GM10248 (cell line): ENCODE measurements around the gene IQGAP3.
"Not testable (repeated sequence)": the region's sequence is repeated elsewhere in the genome, so short reads cannot be mapped to it uniquely, and the experiment has no call there.

Experiments used
- CTCF ChIA-PET: fragments of 300-600 bp; sonication (Branson Sonifier 250); formaldehyde crosslinking; extraction: SDS; loops from one replicate; lab custom pipeline; 2021; ENCODE audit warnings: antibody characterized with exemption; lab: Yijun Ruan, JAX
- POLR2A ChIA-PET: fragments of 350-650 bp; sonication (Branson Sonifier 250); formaldehyde crosslinking; extraction: SDS; loops from one replicate; lab custom pipeline; 2020; ENCODE audit warnings: antibody characterized with exemption; lab: Yijun Ruan, JAX
- DNase-seq: peaks from one replicate; pipeline ENCODE4 v3.0.0; 2012; ENCODE audit errors: extremely low spot score
- TF ChIP-seq, protein P1 (sequence below): IDR thresholded peaks from 2 replicates; pipeline ENCODE4 v1.5.1; 2012; ENCODE audit warnings: mild to moderate bottlenecking, low read depth; ENCODE audit errors: extremely low read depth, missing control alignments, control extremely low read depth

The IQGAP3 gene

DNA sequence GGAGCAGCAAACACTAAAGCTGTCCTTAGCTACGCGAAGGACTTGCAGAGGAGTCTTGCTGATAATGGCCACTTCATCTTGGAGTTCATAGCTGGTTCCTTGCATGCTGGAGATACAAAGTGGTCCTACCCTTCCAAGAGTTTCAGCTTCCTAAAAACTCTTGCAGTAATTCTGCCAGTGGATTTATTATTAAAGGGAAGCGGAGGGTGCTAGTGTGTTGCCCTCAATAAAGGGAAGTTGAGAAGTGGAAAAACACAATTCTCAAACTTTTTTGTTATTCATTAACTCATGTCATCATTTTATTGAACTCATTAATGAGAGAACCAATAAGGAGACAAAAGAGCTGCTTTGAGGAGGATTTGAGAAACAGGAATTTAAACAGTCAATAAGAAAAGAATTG lies 40.3 kb upstream of the IQGAP3 start:
- ChIA-PET POLR2A (no interaction called here), CTCF (interaction anchor here (0.9 to 8.4 kb wide), 16 partner anchors 10 to 227 kb away, joined by 3 to 91 read pairs (median 6); partner anchors contain the start of gene GPATCH4)
- TF ChIP-seq, protein P1, sequence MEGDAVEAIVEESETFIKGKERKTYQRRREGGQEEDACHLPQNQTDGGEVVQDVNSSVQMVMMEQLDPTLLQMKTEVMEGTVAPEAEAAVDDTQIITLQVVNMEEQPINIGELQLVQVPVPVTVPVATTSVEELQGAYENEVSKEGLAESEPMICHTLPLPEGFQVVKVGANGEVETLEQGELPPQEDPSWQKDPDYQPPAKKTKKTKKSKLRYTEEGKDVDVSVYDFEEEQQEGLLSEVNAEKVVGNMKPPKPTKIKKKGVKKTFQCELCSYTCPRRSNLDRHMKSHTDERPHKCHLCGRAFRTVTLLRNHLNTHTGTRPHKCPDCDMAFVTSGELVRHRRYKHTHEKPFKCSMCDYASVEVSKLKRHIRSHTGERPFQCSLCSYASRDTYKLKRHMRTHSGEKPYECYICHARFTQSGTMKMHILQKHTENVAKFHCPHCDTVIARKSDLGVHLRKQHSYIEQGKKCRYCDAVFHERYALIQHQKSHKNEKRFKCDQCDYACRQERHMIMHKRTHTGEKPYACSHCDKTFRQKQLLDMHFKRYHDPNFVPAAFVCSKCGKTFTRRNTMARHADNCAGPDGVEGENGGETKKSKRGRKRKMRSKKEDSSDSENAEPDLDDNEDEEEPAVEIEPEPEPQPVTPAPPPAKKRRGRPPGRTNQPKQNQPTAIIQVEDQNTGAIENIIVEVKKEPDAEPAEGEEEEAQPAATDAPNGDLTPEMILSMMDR = no peak
- DNase-seq = no peak

DNA sequence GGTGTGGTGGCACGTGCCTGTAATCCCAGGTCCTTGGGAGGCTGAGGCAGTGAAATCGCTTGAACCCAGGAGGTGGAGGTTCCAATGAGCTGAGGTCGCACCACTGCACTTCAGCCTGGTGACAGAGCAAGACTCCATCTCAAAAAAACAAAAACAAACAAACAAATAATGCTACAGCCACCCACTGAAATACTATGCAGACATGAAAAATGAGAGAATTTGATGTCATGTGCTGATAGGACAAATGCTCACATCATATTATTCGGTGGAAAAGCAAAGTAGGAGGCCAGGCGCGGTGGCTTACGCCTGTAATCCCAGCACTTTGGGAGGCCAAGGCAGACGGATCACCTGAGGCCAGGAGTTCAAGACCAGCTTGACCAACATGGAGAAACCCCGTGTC lies 37.7 kb upstream of the IQGAP3 start:
- POLR2A ChIA-PET, DNase-seq: not testable (repeated sequence)
- CTCF ChIA-PET = interaction anchor here (0.7 to 8.4 kb wide), 4 partner anchors 15 to 225 kb away, joined by 3 to 91 read pairs (median 10); no protein-coding TSS in a partner anchor

DNA sequence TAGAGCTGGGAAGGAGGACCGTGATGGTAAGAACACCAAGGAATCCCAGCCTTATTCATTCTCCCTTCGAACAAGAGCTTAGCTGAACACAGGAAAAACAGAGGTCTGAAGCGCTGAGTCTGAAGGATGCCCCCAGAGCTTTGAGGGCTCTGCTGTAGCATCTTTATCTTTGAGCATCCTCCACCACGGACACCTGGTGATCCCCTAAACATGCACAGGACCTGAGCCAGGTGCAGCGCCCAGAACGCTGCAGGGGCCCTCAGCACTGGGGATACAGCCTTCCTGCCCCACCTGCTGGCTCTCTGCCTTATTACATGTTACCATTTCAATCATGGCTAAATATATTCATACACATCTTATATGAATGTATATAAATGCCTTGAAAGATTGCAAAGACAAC lies 36.6 kb upstream of the IQGAP3 start:
- TF ChIP-seq, protein P1 = peak; percentile 65
- ChIA-PET POLR2A (no interaction called here), CTCF (interaction anchor here (0.6 to 2.9 kb wide), 41 partner anchors 8 to 264 kb away, joined by 3 to 33 read pairs (median 6); partner anchors contain the start of genes HAPLN2, IQGAP3, NAXE and TTC24)
- DNase-seq = peak; percentile 62

DNA sequence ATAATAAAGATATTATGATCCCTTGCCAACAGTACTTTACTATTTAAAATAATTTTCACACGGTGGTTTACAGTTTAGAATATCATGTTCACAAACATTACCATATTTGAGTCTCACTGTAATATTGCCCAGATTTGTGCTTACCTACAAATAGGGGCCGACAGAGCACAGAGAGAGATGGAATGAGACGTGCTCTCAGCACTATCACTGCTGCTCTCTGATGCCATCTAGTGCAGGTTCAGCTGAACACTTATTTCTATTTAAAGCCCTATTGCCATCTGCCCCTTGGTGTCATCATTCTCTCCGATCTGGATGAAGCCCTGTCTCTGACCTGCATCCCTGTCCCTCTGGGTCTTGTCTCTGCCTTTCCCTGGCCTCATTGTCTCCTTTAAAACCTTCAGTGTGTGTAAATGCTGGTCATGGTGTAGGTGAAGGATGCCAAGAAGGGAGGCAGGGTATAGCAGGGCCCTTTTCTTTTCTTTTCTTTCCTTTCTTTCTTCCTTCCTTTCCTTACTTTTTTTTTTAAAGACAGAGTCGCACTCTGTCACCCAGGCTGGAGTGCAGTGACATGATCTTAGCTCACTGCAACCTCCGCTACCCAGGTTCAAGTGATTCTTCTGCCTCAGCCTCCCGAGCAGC lies 35.8 kb upstream of the IQGAP3 start:
- TF ChIP-seq, protein P1 = peak; percentile 74
- POLR2A ChIA-PET = no interaction called here
- DNase-seq = peak; percentile 70
- CTCF ChIA-PET = interaction anchor here (0.6 to 2.9 kb wide), 45 partner anchors 8 to 263 kb away, joined by 3 to 33 read pairs (median 5); partner anchors contain the start of genes HAPLN2, IQGAP3, NAXE and TTC24

DNA sequence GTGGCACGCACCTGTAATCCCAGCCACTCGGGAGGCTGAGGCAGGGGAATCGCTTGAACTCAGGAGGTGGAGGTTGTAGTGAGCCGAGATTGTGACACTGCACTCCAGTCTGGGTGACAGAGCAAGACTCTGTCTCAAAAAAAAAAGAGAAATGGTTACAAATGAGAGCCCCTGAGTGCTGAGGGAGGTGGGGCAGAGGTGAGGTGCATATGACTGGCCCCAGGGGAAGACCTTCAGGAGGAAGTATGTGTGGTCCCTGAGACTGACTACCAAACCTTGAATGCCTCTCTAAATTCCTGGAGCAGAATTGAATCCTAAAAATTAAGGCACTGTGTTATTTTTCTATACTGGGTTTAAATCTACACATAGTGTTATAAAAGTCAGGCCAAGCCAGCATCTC lies 35.0 kb upstream of the IQGAP3 start:
- DNase-seq, POLR2A ChIA-PET, CTCF ChIA-PET: not testable (repeated sequence)

DNA sequence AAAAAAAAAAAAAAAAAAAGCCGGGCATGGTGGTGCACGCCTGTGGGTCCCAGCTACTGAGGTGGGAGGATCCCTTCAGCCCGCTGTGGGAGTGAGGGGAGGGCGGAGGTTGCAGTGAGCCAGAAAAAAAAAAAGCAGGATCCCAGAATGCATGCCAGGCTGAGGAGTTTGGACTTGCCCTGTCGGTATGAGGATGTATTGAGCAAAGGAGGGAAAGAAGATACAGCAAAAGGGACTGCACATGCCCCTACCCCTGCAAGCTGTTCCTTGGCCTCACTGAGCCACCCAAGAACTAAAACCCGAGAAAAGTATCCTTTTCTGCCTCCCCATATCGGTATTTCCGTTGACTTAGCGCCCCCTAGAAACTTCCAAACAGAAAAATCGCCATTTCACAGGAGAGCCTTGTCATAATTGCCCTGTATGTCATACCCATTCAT lies 30.2 kb upstream of the IQGAP3 start:
- TF ChIP-seq, protein P1 = peak; percentile 33
- POLR2A ChIA-PET = interaction anchor here (0.6 kb wide), 1 partner anchor 385 kb away, joined by 5 read pairs; no protein-coding TSS in a partner anchor
- CTCF ChIA-PET = interaction anchor here (1.2 to 3.3 kb wide), 8 partner anchors 8 to 122 kb away, joined by 3 to 14 read pairs (median 4); partner anchors contain the start of genes HAPLN2 and NAXE
- no peak for DNase-seq

DNA sequence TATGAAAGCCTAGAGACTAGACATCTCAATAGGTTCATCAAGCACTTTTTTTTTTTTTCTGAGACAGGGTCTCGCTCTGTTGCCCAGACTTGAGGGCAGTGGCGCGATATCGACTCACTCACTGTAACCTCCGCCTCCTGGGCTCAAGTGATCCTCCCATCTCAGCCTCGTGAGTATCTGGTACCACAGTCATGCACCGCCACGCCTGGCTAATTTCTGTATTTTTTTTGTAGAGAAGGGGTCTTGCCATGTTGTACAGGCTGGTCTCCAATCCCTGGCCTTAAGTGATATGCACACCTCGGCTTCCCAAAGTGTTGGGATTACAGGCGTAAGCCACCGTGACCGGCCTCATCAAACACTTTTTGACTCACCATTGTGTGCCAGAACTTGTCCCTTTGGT lies 29.5 kb upstream of the IQGAP3 start:
- DNase-seq = no peak
- TF ChIP-seq, protein P1 = no peak
- ChIA-PET CTCF (interaction anchor here (0.7 to 3.3 kb wide), 10 partner anchors 10 to 124 kb away, joined by 3 to 14 read pairs (median 4); partner anchors contain the start of genes HAPLN2 and NAXE), POLR2A (interaction anchor here (0.7 kb wide), 1 partner anchor 144 kb away, joined by 3 read pairs; no protein-coding TSS in a partner anchor)
